H1 (cell line): ENCODE results near the gene GRM6. TPM values are rescaled to one million over a fixed set of nuclear protein-coding genes. Genes with fewer than 3 reads are reported as not detected.

Source experiments
- ASH2L ChIP-seq: fragments of 200-600, 300-600 bp; sonication (generic); IDR thresholded peaks from one replicate; pipeline ENCODE4 v1.7.1; 2017; ENCODE audit warnings: low read length
- KDM4A ChIP-seq: IDR thresholded peaks from one replicate; pipeline ENCODE4 v1.7.1; 2012; ENCODE audit warnings: low read depth, mild to moderate bottlenecking, moderate library complexity, low read length, inconsistent platforms; ENCODE audit not compliant: severe bottlenecking
- MAFK ChIP-seq: IDR thresholded peaks from 2 replicates; pipeline ENCODE4 v1.6.1; 2012; ENCODE audit warnings: low read depth, mild to moderate bottlenecking, improper control_type of control experiment, low read length
- RNF2 ChIP-seq: fragments of 200-900, 300-1000 bp; sonication (generic); IDR thresholded peaks from 2 replicates; pipeline ENCODE4 v1.7.1; 2016; ENCODE audit warnings: borderline replicate concordance, low read depth, mild to moderate bottlenecking, antibody characterized with exemption, low read length; ENCODE audit not compliant: poor library complexity, severe bottlenecking; ENCODE audit errors: missing control alignments
- SP4 ChIP-seq: IDR thresholded peaks from 2 replicates; pipeline ENCODE4 v1.6.1; 2012; ENCODE audit warnings: low read length, inconsistent platforms
- TAF1 ChIP-seq: IDR thresholded peaks from 2 replicates; pipeline ENCODE4 v1.6.1; 2011; ENCODE audit warnings: mild to moderate bottlenecking, low read depth, low read length
- polyA plus RNA-seq, 7 experiments: library from polyadenylated mRNA; depleted of rRNA in 3 of 7; stranded (reverse) in 5 of 7; unstranded in 2 of 7; fragments of >200 nt in 5 of 7; fragments of 200-250 nt in 2 of 7; gene quantifications; 1 replicate in 5 of 7; 2 replicates in 1 of 7; 4 replicates in 1 of 7; pipeline versions ENCODE4 v1.2.1 to v1.2.3, GENCODE V29; 2011 to 2013; ENCODE audit warnings: missing spikeins in 2 of 7, mixed read lengths in 2 of 7
- total RNA-seq: library from RNA; stranded (reverse); fragmentation: NEBNext Ultra II Directional; extraction: Animal tissue kit (Norgen Biotek cat#: 25700); gene quantifications from 2 replicates; pipeline ENCODE4 v1.2.1, GENCODE V29; 2021
- TF ChIP-seq, protein P1 (sequence below): IDR thresholded peaks from 2 replicates; pipeline ENCODE4 v1.6.1; 2011; ENCODE audit warnings: low read length, improper control_type of control experiment

The GRM6 gene
- total and polyA plus RNA-seq, 2 of the 8 experiments (the other 6 are each of a cell fraction or from before 2014, with no cell fraction given), result not detected

DNA sequence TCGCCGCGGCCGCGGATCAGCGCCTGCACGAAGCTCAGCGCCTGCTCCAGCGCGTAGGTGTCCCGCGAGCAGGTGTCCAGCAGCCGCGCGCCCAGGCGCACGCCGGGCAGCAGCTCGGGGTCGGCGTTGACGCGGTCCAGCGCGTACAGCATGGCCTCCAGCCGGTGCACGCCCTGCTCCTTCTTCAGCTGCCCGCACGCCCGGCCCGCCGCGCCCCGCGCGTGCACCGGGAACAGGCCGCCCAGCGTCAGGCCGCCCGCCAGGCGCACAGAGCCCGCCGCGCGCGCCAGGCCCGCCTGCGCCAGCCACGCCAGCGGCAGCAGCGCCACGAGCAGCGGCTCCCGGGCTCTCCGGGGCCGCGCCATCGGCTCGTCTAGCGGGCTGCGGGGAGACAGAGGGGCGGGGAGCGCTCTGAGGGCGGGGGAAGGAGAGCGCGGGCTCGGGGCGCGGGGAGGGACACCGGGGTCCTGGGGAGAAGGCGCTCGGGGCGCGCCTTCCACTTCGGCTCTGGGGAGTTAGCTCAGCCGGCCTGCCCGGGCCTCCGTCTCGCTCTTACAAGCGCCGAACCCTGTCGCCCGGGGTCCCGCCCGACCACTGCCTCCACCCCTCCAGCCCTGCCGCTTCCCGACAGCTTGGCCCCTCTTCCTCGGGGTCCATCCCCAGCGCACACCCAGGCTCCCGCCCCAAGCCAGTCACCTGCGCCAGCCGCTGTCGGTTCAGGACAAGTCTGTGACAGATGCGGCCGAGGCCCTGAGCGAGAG is at the start of gene GRM6 (continued):
- TF ChIP-seq, protein P1, sequence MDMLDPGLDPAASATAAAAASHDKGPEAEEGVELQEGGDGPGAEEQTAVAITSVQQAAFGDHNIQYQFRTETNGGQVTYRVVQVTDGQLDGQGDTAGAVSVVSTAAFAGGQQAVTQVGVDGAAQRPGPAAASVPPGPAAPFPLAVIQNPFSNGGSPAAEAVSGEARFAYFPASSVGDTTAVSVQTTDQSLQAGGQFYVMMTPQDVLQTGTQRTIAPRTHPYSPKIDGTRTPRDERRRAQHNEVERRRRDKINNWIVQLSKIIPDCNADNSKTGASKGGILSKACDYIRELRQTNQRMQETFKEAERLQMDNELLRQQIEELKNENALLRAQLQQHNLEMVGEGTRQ, result no peak
- TF ChIP-seq KDM4A (peak; percentile 93), TAF1 (no peak), ASH2L (no peak), SP4 (no peak), RNF2 (peak; percentile 34), MAFK (no peak)
- TF ChIP-seq, all 59 proteins: peak for 6
